ENCODE data around the gene FRMPD4.

The FRMPD4 gene

DNA sequence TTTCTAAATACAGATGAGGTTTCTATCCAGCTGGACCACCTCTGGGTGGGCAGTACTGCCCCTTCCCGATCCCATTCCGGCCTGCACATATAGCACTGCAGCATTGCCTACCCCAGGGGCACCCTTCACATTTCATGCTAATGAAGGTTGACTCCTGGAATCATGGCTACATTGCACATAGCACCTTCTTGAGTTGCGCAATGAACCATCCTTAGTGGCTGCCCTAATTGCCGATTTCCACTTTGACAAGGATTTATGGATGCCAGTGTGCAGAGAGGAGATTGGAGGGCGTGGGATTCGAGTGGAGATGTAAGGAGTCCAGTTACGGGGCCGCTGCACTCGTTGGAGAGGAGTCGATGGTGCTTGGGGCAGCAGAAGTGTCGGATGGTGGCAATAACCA, 229.0 kb downstream of the FRMPD4 start:
- no peak for DNase-seq (ENCODE audit: low read depth)

GRCh38 chrX:12370497-12370986, 232.3 kb downstream of the FRMPD4 start:
- no peak for DNase-seq (ENCODE audit: low read depth)

DNA sequence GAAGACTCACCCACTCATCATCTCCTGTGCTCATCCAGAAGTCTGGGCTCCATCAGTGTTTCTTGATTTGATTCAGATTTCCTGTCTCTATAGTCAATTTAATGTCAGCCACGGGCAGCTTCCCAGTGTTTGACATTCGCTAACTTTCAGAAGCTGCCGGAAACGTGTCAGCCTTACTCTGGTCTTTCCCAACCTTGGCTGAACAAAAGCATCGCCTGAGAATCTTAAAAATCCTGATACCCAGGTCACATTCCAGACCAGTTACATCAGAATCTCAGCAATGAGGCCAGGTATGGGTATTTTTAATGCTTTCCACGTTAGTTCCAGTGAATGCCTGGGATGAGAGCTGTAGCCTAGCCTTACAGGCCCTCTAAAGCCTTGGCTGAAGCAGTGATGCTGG, 233.8 kb downstream of the FRMPD4 start:
- DNase-seq (ENCODE audit: low read depth), result no peak

DNA sequence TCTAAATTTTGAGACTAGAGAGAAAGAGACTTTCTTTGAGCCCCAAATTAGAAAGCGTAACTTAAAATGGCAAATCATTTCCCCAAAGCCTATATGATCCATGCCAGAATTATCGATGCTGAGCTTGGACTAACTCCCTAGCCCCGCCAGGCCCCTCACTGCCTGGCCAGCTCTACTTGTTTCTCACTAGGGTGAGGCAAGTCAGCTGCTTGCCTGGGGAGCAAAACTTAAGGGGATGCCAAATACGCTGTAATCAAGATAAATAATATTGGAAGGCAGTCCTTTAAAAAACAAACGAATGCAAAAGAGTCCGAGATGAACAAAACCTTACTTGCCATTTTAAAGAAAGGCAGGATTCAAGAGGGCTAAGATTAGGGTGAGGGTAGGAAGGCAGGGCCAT, 236.0 kb downstream of the FRMPD4 start:
- no peak for DNase-seq (ENCODE audit: low read depth)

- no peak for DNase-seq (ENCODE audit: low read depth)
Observed at GRCh38 chrX:12378253-12378652, 240.0 kb downstream of the FRMPD4 start.

GRCh38 chrX:12378706-12379105, 240.4 kb downstream of the FRMPD4 start:
- no peak for DNase-seq (ENCODE audit: low read depth)

GRCh38 chrX:12379671-12380070, 241.4 kb downstream of the FRMPD4 start:
- DNase-seq (ENCODE audit: low read depth), result no peak

- DNase-seq (ENCODE audit: low read depth), result no peak
Observed at GRCh38 chrX:12383196-12383595, 244.9 kb downstream of the FRMPD4 start.

DNA sequence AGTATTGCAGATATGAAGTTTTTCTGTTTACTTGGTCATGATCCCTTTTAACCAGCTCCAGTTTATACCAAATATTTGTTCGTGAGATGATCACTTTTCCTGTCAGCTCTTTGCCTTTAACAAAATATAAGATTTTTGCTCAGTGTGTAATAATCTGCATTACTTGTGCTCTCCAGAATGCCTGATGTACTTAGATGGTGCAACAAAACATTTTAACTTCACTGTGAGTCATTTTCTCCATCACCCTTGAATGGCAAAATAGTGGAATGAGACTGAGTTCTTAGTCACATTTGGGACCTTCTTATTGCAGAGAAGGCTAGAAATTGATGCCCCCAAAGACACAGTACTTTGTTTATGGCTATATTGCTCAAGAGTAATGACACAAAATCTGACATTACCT, 252.0 kb downstream of the FRMPD4 start:
- DNase-seq (ENCODE audit: low read depth), result no peak

- DNase-seq (ENCODE audit: low read depth), result no peak
Observed at GRCh38 chrX:12396584-12396983, 258.3 kb downstream of the FRMPD4 start.

DNA sequence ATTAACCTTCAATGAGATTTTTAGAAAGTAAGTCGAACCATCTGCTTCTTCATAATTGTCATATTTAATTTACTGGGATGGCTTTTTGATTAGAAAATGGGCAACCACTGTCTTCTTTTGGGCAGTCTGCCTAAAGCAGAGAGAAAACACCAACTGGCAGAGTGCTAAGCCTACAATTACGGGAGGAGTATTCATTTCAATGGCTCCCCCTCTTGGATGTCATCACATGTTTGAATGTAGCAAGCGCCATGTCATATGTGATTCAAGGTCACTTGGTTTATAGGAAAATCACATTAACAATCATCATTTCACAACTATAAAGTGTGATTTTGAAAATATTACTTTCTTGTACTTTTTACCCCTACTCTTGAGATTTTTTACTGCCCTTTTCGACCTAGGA, 261.9 kb downstream of the FRMPD4 start:
- DNase-seq (ENCODE audit: low read depth), result no peak

DNA sequence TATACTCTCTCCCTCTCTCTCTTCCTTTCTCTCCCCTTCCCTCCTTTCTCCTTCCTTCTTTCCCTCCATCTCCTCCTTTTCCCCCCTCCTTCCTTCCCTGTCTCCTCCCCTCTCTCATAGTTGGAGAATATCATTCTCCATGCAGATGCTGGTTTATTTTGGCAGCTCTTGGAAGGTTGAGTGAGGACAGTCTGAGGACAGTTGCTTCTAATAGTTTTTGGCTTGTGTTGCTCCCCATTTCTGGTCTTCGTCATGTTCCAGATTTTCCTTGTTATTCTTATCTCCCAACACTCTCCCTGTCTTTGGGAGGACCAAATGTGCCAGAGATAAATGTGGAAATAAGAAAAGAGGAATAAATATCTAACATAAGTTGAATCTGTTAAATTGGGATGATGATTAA, 263.0 kb downstream of the FRMPD4 start:
- no peak for DNase-seq (ENCODE audit: low read depth)

- no peak for DNase-seq (ENCODE audit: low read depth)
Observed at GRCh38 chrX:12403474-12404082, 265.3 kb downstream of the FRMPD4 start.

DNA sequence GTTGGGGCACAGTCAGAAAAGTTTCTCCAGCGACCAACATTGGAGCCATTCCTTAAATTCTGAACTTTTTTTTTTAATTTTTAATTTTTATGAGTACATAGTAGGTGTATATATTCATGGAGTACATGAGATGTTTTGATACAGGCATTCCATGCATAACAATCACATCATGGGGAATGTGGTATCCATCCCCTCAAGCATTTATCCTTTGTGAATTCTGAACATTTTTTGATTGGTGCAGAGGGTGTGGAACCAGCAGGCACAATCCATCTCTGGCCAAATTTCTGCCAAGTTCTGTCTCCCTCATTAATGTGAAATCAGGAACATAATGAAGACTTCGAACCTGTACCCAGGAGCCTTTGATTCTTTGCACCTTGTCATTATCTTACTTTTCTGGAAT, 267.0 kb downstream of the FRMPD4 start:
- DNase-seq (ENCODE audit: low read depth), result no peak

- no peak for DNase-seq (ENCODE audit: low read depth)
Observed at GRCh38 chrX:12410523-12410922, 272.2 kb downstream of the FRMPD4 start.

GRCh38 chrX:12411831-12412230, 273.6 kb downstream of the FRMPD4 start:
- DNase-seq (ENCODE audit: low read depth), result no peak

DNA sequence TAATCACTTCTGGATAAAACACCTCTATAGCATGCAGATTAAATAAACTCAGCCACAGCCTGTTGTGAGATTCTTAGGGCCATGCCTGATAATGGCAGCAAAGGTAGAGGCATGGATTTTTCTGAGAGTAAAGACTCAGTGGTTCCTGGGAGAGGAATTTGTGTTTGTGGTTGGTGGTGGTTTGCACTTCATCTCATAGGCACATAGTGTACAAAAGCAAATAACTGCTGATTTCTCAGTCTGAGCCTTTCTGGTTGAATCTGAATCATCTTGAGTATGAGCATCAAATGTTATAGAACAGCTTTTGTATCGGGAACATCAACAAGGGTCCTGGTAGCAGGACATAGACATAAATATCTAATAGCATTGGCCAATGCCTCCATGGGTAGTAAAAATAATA, 274.3 kb downstream of the FRMPD4 start:
- DNase-seq (ENCODE audit: low read depth), result no peak

GRCh38 chrX:12419591-12419990, 281.3 kb downstream of the FRMPD4 start:
- no peak for DNase-seq (ENCODE audit: low read depth)

- no peak for DNase-seq (ENCODE audit: low read depth)
Observed at GRCh38 chrX:12421918-12422317, 283.6 kb downstream of the FRMPD4 start.

DNA sequence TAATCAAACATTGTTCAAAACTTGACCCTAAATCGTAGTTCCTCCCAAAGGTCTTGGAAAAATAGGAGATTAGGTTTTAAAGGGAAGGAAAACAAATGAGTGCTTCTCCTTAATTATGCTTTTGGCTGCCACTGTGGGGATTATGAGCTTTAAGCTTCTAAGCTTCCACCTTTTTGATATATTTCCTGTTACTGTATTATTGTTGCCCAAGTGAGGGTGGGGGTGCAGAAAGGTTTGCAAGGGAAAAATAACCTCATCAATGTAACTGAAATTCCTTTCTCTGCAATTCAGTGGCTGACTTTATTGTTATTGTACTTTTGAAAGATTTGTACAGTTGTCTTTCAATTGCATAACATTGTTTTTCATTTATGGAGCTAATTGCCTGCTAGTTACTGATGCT, 285.1 kb downstream of the FRMPD4 start:
- no peak for DNase-seq (ENCODE audit: low read depth)

DNA sequence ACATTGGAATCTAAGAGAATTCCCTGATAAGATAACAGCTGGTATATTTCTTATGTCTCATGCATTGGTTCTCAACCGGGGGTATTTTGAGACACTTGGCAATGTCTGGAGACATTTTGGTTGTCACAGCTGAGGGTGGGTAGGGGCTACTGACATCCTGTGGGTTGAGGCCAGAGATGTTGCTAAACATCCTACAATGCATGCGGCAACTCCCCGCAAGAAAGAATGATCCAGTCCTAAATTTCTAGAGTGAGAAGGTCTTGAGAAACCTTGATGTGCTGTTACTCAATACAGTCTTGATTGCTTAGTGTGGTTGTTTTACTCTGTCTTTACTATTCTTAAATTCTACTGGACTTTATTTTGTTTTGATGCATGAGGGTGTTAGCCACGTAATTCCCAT, 287.2 kb downstream of the FRMPD4 start:
- no peak for DNase-seq (ENCODE audit: low read depth)

GRCh38 chrX:12426420-12426819, 288.1 kb downstream of the FRMPD4 start:
- no peak for DNase-seq (ENCODE audit: low read depth)

- no peak for DNase-seq (ENCODE audit: low read depth)
Observed at GRCh38 chrX:12434493-12434892, 296.2 kb downstream of the FRMPD4 start.

DNA sequence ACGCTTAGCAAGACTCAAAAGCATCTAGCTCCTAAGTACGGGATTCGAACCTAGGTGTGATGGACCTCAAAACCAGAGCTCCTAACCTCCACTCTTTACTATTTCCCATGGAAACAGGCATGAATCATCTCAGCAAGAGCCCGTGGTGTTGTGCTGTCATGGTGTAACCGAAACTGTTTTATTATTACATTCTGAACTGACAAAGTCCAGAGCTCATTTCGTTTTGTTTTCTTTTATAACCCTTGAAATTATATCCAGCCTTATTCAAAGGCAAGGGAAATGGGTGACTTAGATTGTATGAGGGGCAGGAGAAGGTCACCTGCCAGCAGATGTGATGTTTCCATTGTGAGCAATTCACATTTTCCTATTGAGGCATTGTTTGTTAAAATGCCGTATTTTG, 301.1 kb downstream of the FRMPD4 start:
- DNase-seq (ENCODE audit: low read depth), result no peak

- DNase-seq (ENCODE audit: low read depth), result no peak
Observed at GRCh38 chrX:12440246-12440645, 302.0 kb downstream of the FRMPD4 start.
